NB4 (cell line): ENCODE results near the gene CGREF1.

Experiments
- DNase-seq: peaks from one replicate; pipeline ENCODE4 v3.0.0; 2010; ENCODE audit warnings: low read depth
- H3K4me3 ChIP-seq: one replicate; pipeline ENCODE4 v1.5.1; 2011; ENCODE audit warnings: mild to moderate bottlenecking, low read depth, low read length, moderate library complexity
- CTCF ChIP-seq: IDR thresholded peaks from one replicate; pipeline ENCODE4 v1.5.1; 2012; ENCODE audit warnings: low read depth, low read length
- MAX ChIP-seq: IDR thresholded peaks from 2 replicates; pipeline ENCODE4 v1.6.1; 2011; ENCODE audit warnings: low read depth, low read length
- MYC ChIP-seq: IDR thresholded peaks from 2 replicates; pipeline ENCODE4 v1.6.1; 2011; ENCODE audit warnings: low read depth, low read length
- POLR2A ChIP-seq: IDR thresholded peaks from 2 replicates; pipeline ENCODE4 v1.6.1; 2011; ENCODE audit warnings: mild to moderate bottlenecking; ENCODE audit not compliant: insufficient read length; ENCODE audit errors: extremely low read depth

Gene CGREF1

GRCh38 chr2:27084297-27085061 is 34.4 kb downstream of the CGREF1 start:
- peak overlapping the region; percentile 73 for H3K4me3 ChIP-seq
- no peak for DNase-seq
- no peak for TF ChIP-seq MYC
- TF ChIP-seq POLR2A = no peak
- TF ChIP-seq MAX = no peak
- TF ChIP-seq CTCF = no peak

- TF ChIP-seq MYC = no peak
- TF ChIP-seq POLR2A = no peak
- TF ChIP-seq CTCF = no peak
- TF ChIP-seq MAX = no peak; the same call in 1 of the 2 replicates
- peak overlapping the region; percentile 73 for H3K4me3 ChIP-seq
- DNase-seq = peak; percentile 76
These were observed 35.3 kb downstream of the CGREF1 start for GRCh38 chr2:27083410-27084296.

GRCh38 chr2:27082773-27083409 is 36.0 kb downstream of the CGREF1 start:
- TF ChIP-seq POLR2A (no peak), MYC (0 out of 2 replicates have a peak, but pooled peaks have one; percentile 8), CTCF (no peak), MAX (no peak)
- peak; percentile 70 for DNase-seq
- H3K4me3 ChIP-seq = peak overlapping the region; percentile 73

- peak overlapping the region; percentile 73 for H3K4me3 ChIP-seq
- TF ChIP-seq MYC (no peak), POLR2A (peak; percentile 40)
- DNase-seq = peak; percentile 91
These were observed 36.8 kb downstream of the CGREF1 start for GRCh38 chr2:27081984-27082772.

GRCh38 chr2:27080603-27080936 is 38.4 kb downstream of the CGREF1 start:
- DNase-seq = no peak
- H3K4me3 ChIP-seq = no peak overlapping the region
- TF ChIP-seq POLR2A (no peak), CTCF (no peak), MAX (no peak), MYC (no peak)
